CD14-positive monocyte (primary cell): ENCODE data around the gene STRN3. TPM values are rescaled to one million over a fixed set of nuclear protein-coding genes. Genes with fewer than 3 reads are reported as not detected.

Experiments
- DNase-seq, 3 donors: peaks; one replicate each; pipeline ENCODE4 v3.0.0-alpha.2; 2011 to 2022
- H2AFZ ChIP-seq: 2 replicates; pipeline ENCODE4 v1.6.0; 2012; ENCODE audit warnings: mild to moderate bottlenecking, low read depth, low read length, inconsistent platforms; ENCODE audit not compliant: insufficient read depth, poor library complexity, severe bottlenecking
- H3K27ac ChIP-seq, 2 donors: 1 replicate in 1 of 2; 2 replicates in 1 of 2; pipeline ENCODE4 v1.5.1; 2012 to 2013; ENCODE audit warnings: low read length in 2 of 2, control low read depth in 1 of 2, inconsistent platforms in 1 of 2, low read depth in 1 of 2, mild to moderate bottlenecking in 1 of 2
- H3K27me3 ChIP-seq, 2 donors: one replicate each; pipeline versions ENCODE4 v1.6.0 to v1.6.1; 2011 to 2013; ENCODE audit warnings: low read length in 2 of 2; ENCODE audit not compliant: control insufficient read depth in 2 of 2, insufficient read depth in 2 of 2
- H3K36me3 ChIP-seq, 2 donors: replicated peaks in 1 of 2; 1 replicate in 1 of 2; 2 replicates in 1 of 2; pipeline versions ENCODE4 v1.5.1 to v1.6.1; 2012 to 2013; ENCODE audit warnings: low read length in 2 of 2, control low read depth in 1 of 2, inconsistent platforms in 1 of 2, mild to moderate bottlenecking in 1 of 2; ENCODE audit not compliant: insufficient read depth in 2 of 2, control insufficient read depth in 1 of 2
- H3K4me1 ChIP-seq, 2 donors: 1 replicate in 1 of 2; 2 replicates in 1 of 2; pipeline versions ENCODE4 v1.5.1 to v1.6.1; 2012 to 2013; ENCODE audit warnings: low read length in 2 of 2, control low read depth in 1 of 2, inconsistent platforms in 1 of 2, mild to moderate bottlenecking in 1 of 2, moderate library complexity in 1 of 2; ENCODE audit not compliant: insufficient read depth in 2 of 2, control insufficient read depth in 1 of 2
- H3K4me2 ChIP-seq: replicated peaks from 2 replicates; pipeline ENCODE3; 2012; ENCODE audit warnings: low read length, moderate library complexity, mild to moderate bottlenecking; ENCODE audit not compliant: poor library complexity, severe bottlenecking; ENCODE audit errors: extremely low read depth
- H3K4me3 ChIP-seq, 3 experiments: fragments of 200-600 bp in 1 of 3; sonication (generic) in 1 of 3; replicated peaks in 1 of 3; 1 replicate in 2 of 3; 2 replicates in 1 of 3; pipeline ENCODE4 v1.5.1; 2011 to 2013; ENCODE audit warnings: low read length in 3 of 3, mild to moderate bottlenecking in 3 of 3, control low read depth in 2 of 3, low read depth in 2 of 3, inconsistent platforms in 1 of 3, moderate library complexity in 1 of 3
- H3K79me2 ChIP-seq: 2 replicates; pipeline ENCODE4 v1.6.0; 2012; ENCODE audit warnings: mild to moderate bottlenecking, control low read depth, inconsistent platforms, low read length, moderate library complexity; ENCODE audit not compliant: insufficient read depth
- H3K9ac ChIP-seq: 2 replicates; pipeline ENCODE4 v1.6.0; 2017; ENCODE audit warnings: low read length, mild to moderate bottlenecking; ENCODE audit not compliant: insufficient read depth, poor library complexity, severe bottlenecking
- H3K9me3 ChIP-seq, 2 donors: replicated peaks in 1 of 2; 1 replicate in 1 of 2; 2 replicates in 1 of 2; pipeline versions ENCODE4 v1.5.1 to v1.6.1; 2012 to 2013; ENCODE audit warnings: low read length in 2 of 2, control low read depth in 1 of 2; ENCODE audit not compliant: control insufficient read depth in 1 of 2, insufficient read depth in 1 of 2
- H4K20me1 ChIP-seq: 2 replicates; pipeline ENCODE4 v1.6.0; 2012; ENCODE audit warnings: mild to moderate bottlenecking, low read length, control low read depth, moderate library complexity; ENCODE audit not compliant: insufficient read depth
- H3K27ac Mint-ChIP-seq, 7 donors: one replicate each; pipeline ENCODE4 v1.8.0; 2020; ENCODE audit warnings: mild to moderate bottlenecking in 7 of 7, mixed read lengths in 7 of 7, moderate library complexity in 6 of 7, inconsistent platforms in 2 of 7
- H3K27me3 Mint-ChIP-seq, 3 donors: one replicate each; pipeline ENCODE4 v1.8.0; 2021 to 2022; ENCODE audit warnings: low read depth in 3 of 3, mild to moderate bottlenecking in 3 of 3, mixed read lengths in 3 of 3, moderate library complexity in 3 of 3, inconsistent platforms in 1 of 3
- H3K36me3 Mint-ChIP-seq, 2 donors: one replicate each; pipeline ENCODE4 v1.8.0; 2020; ENCODE audit warnings: mixed read lengths in 2 of 2, inconsistent platforms in 1 of 2, mild to moderate bottlenecking in 1 of 2
- H3K4me1 Mint-ChIP-seq: one replicate; pipeline ENCODE4 v1.8.0; 2020; ENCODE audit warnings: mild to moderate bottlenecking, mixed read lengths
- H3K4me3 Mint-ChIP-seq, 2 donors: one replicate each; pipeline ENCODE4 v1.8.0; 2020; ENCODE audit warnings: mild to moderate bottlenecking in 2 of 2, mixed read lengths in 2 of 2, moderate library complexity in 1 of 2
- H3K9me3 Mint-ChIP-seq, 7 donors: one replicate each; pipeline ENCODE4 v1.8.0; 2020 to 2022; ENCODE audit warnings: mixed read lengths in 7 of 7, mild to moderate bottlenecking in 6 of 7, moderate library complexity in 6 of 7, inconsistent platforms in 2 of 7
- CTCF ChIP-seq: fragments of 200-600 bp; IDR thresholded peaks from one replicate; pipeline ENCODE4 v1.8.0; 2022; ENCODE audit warnings: antibody characterized with exemption, mild to moderate bottlenecking
- whole genome bisulfite sequencing: methylation state at CpG from one replicate; pipeline ENCODE4 v1.1.5; 2013; ENCODE audit warnings: missing lambda C conversion rate; ENCODE audit not compliant: insufficient coverage; 5-methylcytosine and 5-hydroxymethylcytosine counted together
- intact Hi-C, 2 donors: fragments of 100-400 bp; cut with micrococcal nuclease; formaldehyde crosslinking; loops; one replicate each; pipeline versions ENCODE4 v1.15.0 to v1.15.1; 2023
- polyA plus RNA-seq, 3 donors: library from polyadenylated mRNA; depleted of rRNA in 1 of 3; unstranded in 2 of 3; stranded (reverse) in 1 of 3; fragments of 300-500 nt in 2 of 3; fragments of >200 nt in 1 of 3; fragmentation: Illumina TruSeq in 2 of 3; gene quantifications; 1 replicate in 2 of 3; 2 replicates in 1 of 3; pipeline ENCODE4 v1.2.3, GENCODE V29; 2012 to 2021

STRN3 gene
- polyA plus RNA-seq, 3 donors: 1.0 to 12.0 (median 3.8) TPM

- no peak overlapping the region for H3K4me3 Mint-ChIP-seq
- no peak for TF ChIP-seq CTCF
- Histone ChIP-seq H4K20me1 (peaks cover 85% of the 10 kb centered on the region), H3K27ac (no peak overlapping the region), H3K36me3 (peaks cover 0 to 2% of the 10 kb centered on the region in 2 donors), H3K4me2 (no peak overlapping the region), H2AFZ (no peak overlapping the region), H3K9ac (no peak overlapping the region), H3K79me2 (peaks cover 91% of the 10 kb centered on the region), H3K27me3 (no peaks in the 10 kb centered on the region), H3K9me3 (peaks cover 0 to 2% of the 10 kb centered on the region in 2 donors), H3K4me3 (no peak overlapping the region), H3K4me1 (peaks cover 14 to 25% of the 10 kb centered on the region in 2 donors)
- H3K36me3 Mint-ChIP-seq: peaks cover 8 to 12% of the 10 kb centered on the region in 2 donors
- H3K4me1 Mint-ChIP-seq: peaks cover 29% of the 10 kb centered on the region
- no peak for DNase-seq
- peaks cover 0 to 2% (median under 1%) of the 10 kb centered on the region in 7 donors for H3K9me3 Mint-ChIP-seq
- intact Hi-C loops: no loop called here
- peak overlapping the region in 1 of 7 donors; percentile 43 for H3K27ac Mint-ChIP-seq
- no peaks in the 10 kb centered on the region for H3K27me3 Mint-ChIP-seq
These were observed 33.1 kb downstream of the STRN3 start for GRCh38 chr14:30993071-30993470.

- Histone ChIP-seq H3K27me3 (no peaks in the 10 kb centered on the region), H3K9ac (no peak overlapping the region), H4K20me1 (peaks cover 85% of the 10 kb centered on the region), H3K4me2 (peak overlapping the region; percentile 7), H3K36me3 (no peaks in the 10 kb centered on the region), H3K79me2 (peaks cover 89% of the 10 kb centered on the region), H3K4me3 (no peak overlapping the region), H2AFZ (no peak overlapping the region), H3K9me3 (no peaks in the 10 kb centered on the region), H3K4me1 (peaks cover 14 to 25% of the 10 kb centered on the region in 2 donors), H3K27ac (peak overlapping the region in 1 of 2 donors; percentile 47)
- Mint-ChIP-seq H3K36me3 (peaks cover 3 to 5% of the 10 kb centered on the region in 2 donors), H3K9me3 (no peaks in the 10 kb centered on the region), H3K4me1 (peaks cover 30% of the 10 kb centered on the region), H3K4me3 (peak overlapping the region in 1 of 2 donors; percentile 74), H3K27me3 (no peaks in the 10 kb centered on the region), H3K27ac (peak overlapping the region; percentile 43 to 87 (median 68))
- no CpG with 5 or more reads among the region's 2 CpGs for WGBS
- intact Hi-C loops: no loop called here
- no peak for TF ChIP-seq CTCF
- no peak for DNase-seq
These were observed 34.8 kb downstream of the STRN3 start for GRCh38 chr14:30991408-30991807.
